ENCODE results near the gene NLRX1.

Gene NLRX1

GRCh38 chr11:119148720-119149017 lies 19.9 kb upstream of the NLRX1 start:
- Histone ChIP-seq H4K20me1 (ENCODE audit: insufficient read depth, low read length, poor library complexity, severe bottlenecking) (no peaks in the 10 kb centered on the region), H3K9ac (ENCODE audit: low read depth, low read length, poor library complexity, severe bottlenecking) (peak overlapping the region; percentile 64), H3K27me3 (ENCODE audit: insufficient read depth, low read length, poor library complexity, severe bottlenecking) (peaks cover 4% of the 10 kb centered on the region), H3F3A (ENCODE audit: low read depth) (no peaks in the 10 kb centered on the region), H2AFZ (ENCODE audit: low read length) (peak overlapping the region; percentile 90), H3K4me1 (ENCODE audit: insufficient read depth, low read length, poor library complexity, severe bottlenecking) (peaks cover 12% of the 10 kb centered on the region), H3K9me2 (replicated peaks; ENCODE audit: low read depth, low read length) (no peaks in the 10 kb centered on the region), H3K4me2 (ENCODE audit: low read depth, low read length, poor library complexity, severe bottlenecking) (peak overlapping the region; percentile 88), H3K9me3 (ENCODE audit: insufficient read depth, low read depth, low read length) (no peaks in the 10 kb centered on the region), H3K4me3 (ENCODE audit: low read length, poor library complexity, severe bottlenecking) (peak overlapping the region; percentile 74), H3K79me2 (ENCODE audit: insufficient read depth, low read length) (no peaks in the 10 kb centered on the region), H3K36me3 (ENCODE audit: insufficient read depth, low read length) (no peaks in the 10 kb centered on the region)
- TF ChIP-seq CTCF (conservative IDR thresholded peaks at IDR 0.05; ENCODE audit: low read length) (no peak), EZH2phosphoT487 (IDR thresholded peaks at IDR 0.05; ENCODE audit: borderline replicate concordance) (no peak)

- peak within 1 kb of the TSS; percentile 88 for H3K4me2 ChIP-seq (ENCODE audit: low read depth, low read length, poor library complexity, severe bottlenecking)
- no peaks in the 10 kb centered on the region for H3K79me2 ChIP-seq (ENCODE audit: insufficient read depth, low read length)
- H3K9me3 ChIP-seq (ENCODE audit: insufficient read depth, low read depth, low read length), result no peaks in the 10 kb centered on the region
- peaks cover 4% of the 10 kb centered on the region for H3K27me3 ChIP-seq (ENCODE audit: insufficient read depth, low read length, poor library complexity, severe bottlenecking)
- H4K20me1 ChIP-seq (ENCODE audit: insufficient read depth, low read length, poor library complexity, severe bottlenecking), result no peaks in the 10 kb centered on the region
- H3K9ac ChIP-seq (ENCODE audit: low read depth, low read length, poor library complexity, severe bottlenecking), result peak within 1 kb of the TSS; percentile 64
- H2AFZ ChIP-seq (ENCODE audit: low read length), result peak within 1 kb of the TSS; percentile 90
- peaks cover 12% of the 10 kb centered on the region for H3K4me1 ChIP-seq (ENCODE audit: insufficient read depth, low read length, poor library complexity, severe bottlenecking)
- H3K36me3 ChIP-seq (ENCODE audit: insufficient read depth, low read length), result no peaks in the 10 kb centered on the region
- TF ChIP-seq CTCF (conservative IDR thresholded peaks at IDR 0.05; ENCODE audit: low read length) (no peak), EZH2phosphoT487 (IDR thresholded peaks at IDR 0.05; ENCODE audit: borderline replicate concordance) (no peak)
- H3F3A ChIP-seq (ENCODE audit: low read depth), result no peaks in the 10 kb centered on the region
- peak within 1 kb of the TSS; percentile 74 for H3K4me3 ChIP-seq (ENCODE audit: low read length, poor library complexity, severe bottlenecking)
- no peaks in the 10 kb centered on the region for H3K9me2 ChIP-seq (replicated peaks; ENCODE audit: low read depth, low read length)
Observed at GRCh38 chr11:119149018-119149785, 19.3 kb upstream of the NLRX1 start, which contains the start of gene ABCG4. ABCG4 (plus strand) TSS chr11:119149052; CDS start chr11:119149966, 914 bp downstream.

- Histone ChIP-seq H3K27me3 (ENCODE audit: insufficient read depth, low read length, poor library complexity, severe bottlenecking) (peaks cover 4% of the 10 kb centered on the region), H3F3A (ENCODE audit: low read depth) (no peaks in the 10 kb centered on the region), H4K20me1 (ENCODE audit: insufficient read depth, low read length, poor library complexity, severe bottlenecking) (no peaks in the 10 kb centered on the region), H3K4me3 (ENCODE audit: low read length, poor library complexity, severe bottlenecking) (no peak overlapping the region), H2AFZ (ENCODE audit: low read length) (no peak overlapping the region), H3K36me3 (ENCODE audit: insufficient read depth, low read length) (no peaks in the 10 kb centered on the region), H3K9ac (ENCODE audit: low read depth, low read length, poor library complexity, severe bottlenecking) (no peak overlapping the region), H3K9me3 (ENCODE audit: insufficient read depth, low read depth, low read length) (no peaks in the 10 kb centered on the region), H3K79me2 (ENCODE audit: insufficient read depth, low read length) (no peaks in the 10 kb centered on the region), H3K9me2 (replicated peaks; ENCODE audit: low read depth, low read length) (no peaks in the 10 kb centered on the region), H3K4me2 (ENCODE audit: low read depth, low read length, poor library complexity, severe bottlenecking) (no peak overlapping the region), H3K4me1 (ENCODE audit: insufficient read depth, low read length, poor library complexity, severe bottlenecking) (peaks cover 12% of the 10 kb centered on the region)
- no peak for TF ChIP-seq CTCF (conservative IDR thresholded peaks at IDR 0.05; ENCODE audit: low read length)
- TF ChIP-seq EZH2phosphoT487 (IDR thresholded peaks at IDR 0.05; ENCODE audit: borderline replicate concordance), result no peak
Observed at GRCh38 chr11:119149786-119150275, 18.7 kb upstream of the NLRX1 start.
